Kidney capillary endothelial cell (primary cell): ENCODE measurements around the gene STMN3.

Source experiments
- DNase-seq: peaks from one replicate; pipeline ENCODE4 v3.0.0-alpha.2; 2018; ENCODE audit warnings: low spot score

STMN3 gene

GRCh38 chr20:63692436-63693082 is 39.3 kb upstream of the STMN3 start:
- no peak for DNase-seq

- no peak for DNase-seq
Observed at GRCh38 chr20:63691711-63692435, 38.6 kb upstream of the STMN3 start.

DNA sequence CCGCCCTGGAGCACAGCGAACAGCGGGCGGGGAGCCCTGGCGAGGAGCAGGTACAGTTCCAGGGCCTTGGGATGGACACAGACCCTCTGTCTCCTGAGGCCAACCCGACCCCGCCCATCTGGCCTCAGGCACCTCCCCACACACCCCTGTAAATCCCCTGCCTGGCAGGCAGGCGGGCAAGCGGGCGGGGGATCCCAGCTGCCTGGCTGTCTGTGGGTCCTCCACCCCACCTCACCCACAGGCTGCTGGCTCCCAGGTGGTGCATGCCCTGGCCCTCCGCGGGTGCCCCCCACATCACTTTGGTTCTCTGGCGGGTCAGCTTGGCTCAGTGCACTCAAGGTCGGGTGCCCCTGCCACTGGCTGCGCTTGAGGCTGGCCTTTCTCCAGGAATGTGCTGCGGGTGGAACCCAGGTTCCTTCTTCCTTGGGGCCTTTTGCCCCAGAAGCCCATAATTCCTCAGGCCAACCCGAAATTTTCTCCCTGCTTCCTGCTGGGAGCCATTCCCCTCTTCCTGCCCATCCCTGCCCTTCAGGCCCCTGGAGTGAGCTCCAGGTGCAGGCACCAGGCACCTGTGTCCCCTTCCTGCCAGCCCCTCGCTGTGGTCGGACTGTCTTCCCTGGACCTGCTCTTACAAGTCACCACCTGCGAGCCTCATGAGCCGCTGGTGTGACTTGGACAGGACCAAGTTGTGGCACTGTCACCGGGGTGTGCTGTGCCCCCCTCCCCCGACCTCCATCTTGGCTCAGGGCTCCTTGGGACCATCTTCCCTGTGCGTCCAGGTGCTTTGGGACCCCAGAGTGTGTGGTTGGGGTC is 37.9 kb upstream of the STMN3 start:
- no peak for DNase-seq

- DNase-seq: no peak
Observed at GRCh38 chr20:63690003-63690897, 37.0 kb upstream of the STMN3 start.

- DNase-seq: no peak
Observed at GRCh38 chr20:63689046-63690002, 36.1 kb upstream of the STMN3 start.

GRCh38 chr20:63688228-63689045 is 35.2 kb upstream of the STMN3 start:
- no peak for DNase-seq

- no peak for DNase-seq
Observed at GRCh38 chr20:63687419-63688178, 34.4 kb upstream of the STMN3 start.

GRCh38 chr20:63686492-63687321 is 33.5 kb upstream of the STMN3 start:
- peak; percentile 97 for DNase-seq

GRCh38 chr20:63686094-63686491 is 32.9 kb upstream of the STMN3 start:
- DNase-seq: no peak

GRCh38 chr20:63685269-63686026 is 32.2 kb upstream of the STMN3 start:
- DNase-seq: no peak

DNA sequence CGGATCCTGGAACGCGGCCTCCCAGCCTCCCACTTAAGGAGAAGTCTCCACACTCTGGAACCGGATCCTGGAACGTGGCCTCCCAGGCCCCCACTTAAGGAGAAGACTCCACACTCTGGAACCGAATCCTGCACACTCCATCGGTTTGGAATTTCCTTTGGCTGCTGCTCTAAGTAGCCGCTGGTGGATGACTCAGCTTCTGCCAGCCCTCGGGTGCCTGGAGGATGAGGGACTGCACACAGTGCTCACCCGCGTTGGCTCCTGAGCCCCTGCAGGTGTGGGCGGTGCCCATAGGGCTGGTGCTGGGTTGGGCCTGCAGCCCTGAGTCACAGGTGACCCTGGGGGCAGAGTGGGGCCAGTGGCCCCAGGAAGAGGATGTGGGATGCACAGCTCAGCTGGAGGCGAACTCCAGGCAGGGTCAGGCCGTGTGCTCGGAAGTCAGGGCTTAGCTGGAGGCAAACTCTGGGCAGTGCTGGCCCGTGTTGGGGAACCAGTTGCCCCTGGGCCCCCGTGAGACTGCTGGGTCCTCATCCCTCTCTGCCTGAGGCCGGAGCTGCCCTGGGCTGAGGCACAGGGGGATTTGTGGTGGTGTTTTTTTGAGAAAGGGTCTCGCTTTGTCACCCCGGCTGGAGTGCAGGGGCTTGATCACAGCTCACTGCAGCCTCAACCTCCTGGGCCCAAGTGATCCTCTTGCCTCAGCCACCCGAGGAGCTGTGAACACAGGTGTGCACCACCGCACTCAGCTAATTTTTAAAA is 29.3 kb upstream of the STMN3 start:
- peak; percentile 97 for DNase-seq

DNA sequence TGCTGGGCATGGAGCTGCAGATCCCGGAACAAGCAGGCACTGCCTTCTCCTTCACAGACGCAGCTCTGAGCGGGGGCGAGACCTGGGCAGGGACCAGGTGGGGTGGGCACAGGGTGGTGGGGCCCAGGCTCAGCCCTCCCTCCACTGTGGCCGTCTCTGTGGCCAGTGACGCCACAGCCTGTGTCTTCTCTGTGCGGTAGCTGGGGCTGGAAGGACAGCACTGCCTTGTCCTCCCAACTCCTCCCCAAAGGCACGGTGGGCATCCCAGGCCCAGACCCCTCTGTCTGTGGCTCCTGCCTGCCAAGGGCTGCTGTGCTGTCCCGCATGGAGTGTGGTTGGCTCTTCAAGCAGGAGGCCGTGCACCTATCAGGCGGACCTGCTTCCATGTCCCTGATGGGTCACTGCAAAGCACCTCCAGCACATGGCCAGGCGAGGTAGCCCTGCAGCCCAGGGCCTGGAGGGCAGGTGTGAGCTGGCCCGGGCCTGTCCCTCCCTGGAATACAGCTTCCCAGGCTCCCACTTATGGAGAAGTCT is 28.5 kb upstream of the STMN3 start:
- DNase-seq: no peak

DNA sequence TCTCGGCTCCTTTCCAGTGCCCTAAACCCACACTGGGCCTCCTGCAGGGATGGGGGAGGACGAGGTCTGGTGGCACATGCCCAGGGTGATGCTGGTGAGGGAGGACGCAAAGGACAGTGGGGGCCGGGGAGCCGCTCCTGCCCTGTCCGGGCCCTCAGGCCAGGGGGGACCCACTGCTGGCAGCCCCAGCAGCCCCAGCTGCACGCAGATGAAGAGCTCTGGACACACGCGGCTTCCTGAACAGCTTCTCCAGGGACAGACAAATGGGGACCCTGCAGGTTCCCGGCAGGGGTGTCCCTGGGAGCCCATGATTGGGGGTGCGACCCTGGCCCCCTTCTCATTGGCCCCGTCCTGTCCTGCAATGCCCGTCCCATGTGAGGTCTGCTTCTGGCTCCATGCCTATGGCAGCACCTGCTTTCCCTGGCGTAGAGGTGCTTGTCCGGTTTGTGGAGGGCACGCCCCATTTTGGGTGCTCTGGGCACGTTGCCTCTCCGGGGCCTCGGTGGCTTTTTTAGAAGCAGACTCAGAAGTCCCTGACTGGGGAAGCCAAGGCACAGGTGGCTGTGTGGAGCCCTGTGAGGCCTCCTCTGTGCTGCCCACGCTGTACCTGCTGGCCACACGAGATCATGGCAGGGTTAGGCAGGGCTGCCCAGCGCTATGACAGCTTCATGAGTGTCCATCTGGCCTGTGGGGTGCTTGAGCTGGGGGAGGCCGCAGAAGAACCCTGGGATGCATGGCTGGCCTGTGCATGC is 27.8 kb upstream of the STMN3 start:
- no peak for DNase-seq

- DNase-seq: no peak
Observed at GRCh38 chr20:63680427-63680826, 27.2 kb upstream of the STMN3 start.

GRCh38 chr20:63679799-63680305 is 26.6 kb upstream of the STMN3 start:
- DNase-seq: no peak
